ENCODE measurements around the gene TTC9C.
"Not testable (repeated sequence)": the region's sequence is repeated elsewhere in the genome, so short reads cannot be mapped to it uniquely, and the experiment has no call there.

TTC9C gene

GRCh38 chr11:62728171-62728988 lies at the start of gene TTC9C:
Gene TTC9C, plus strand, starts transcription at chr11:62728486. Its CDS starts 363 bp downstream, at chr11:62728849.
- DNase-seq: peak; percentile 77

- peak; percentile 78 for DNase-seq
Measured at GRCh38 chr11:62678770-62679696, 49.3 kb upstream of the TTC9C start, which contains the start of gene UBXN1. Gene UBXN1, minus strand, starts transcription at chr11:62679073. Its CDS starts 150 bp downstream, at chr11:62678923.

GRCh38 chr11:62680825-62681240 lies 47.5 kb upstream of the TTC9C start:
- peak; percentile 41 for DNase-seq

- no peak for DNase-seq
Measured at GRCh38 chr11:62682518-62682917, 45.8 kb upstream of the TTC9C start.

GRCh38 chr11:62687508-62688396 lies 40.5 kb upstream of the TTC9C start:
- no peak for DNase-seq

GRCh38 chr11:62688491-62688890 lies 39.8 kb upstream of the TTC9C start:
- no peak for DNase-seq

GRCh38 chr11:62689421-62690183 lies 38.7 kb upstream of the TTC9C start, which contains the start of gene LRRN4CL:
Gene LRRN4CL, minus strand, starts transcription at chr11:62689530. Its CDS starts 1,022 bp downstream, at chr11:62688508.
- no peak for DNase-seq

GRCh38 chr11:62693624-62694023 lies 34.7 kb upstream of the TTC9C start:
- not testable (repeated sequence) for DNase-seq

GRCh38 chr11:62694455-62695167 lies 33.7 kb upstream of the TTC9C start:
- peak; percentile 42 for DNase-seq

GRCh38 chr11:62702246-62702645 lies 26.0 kb upstream of the TTC9C start:
- no peak for DNase-seq

GRCh38 chr11:62703921-62704320 lies 24.4 kb upstream of the TTC9C start:
- DNase-seq: not testable (repeated sequence)

- peak; percentile 18 for DNase-seq
Measured at GRCh38 chr11:62705413-62705812, 22.9 kb upstream of the TTC9C start.

GRCh38 chr11:62705880-62706849 lies 22.1 kb upstream of the TTC9C start:
- peak; percentile 85 for DNase-seq

- no peak for DNase-seq
Measured at GRCh38 chr11:62706850-62707247, 21.4 kb upstream of the TTC9C start.

GRCh38 chr11:62707277-62707861 lies 20.9 kb upstream of the TTC9C start, which contains the start of the genes BSCL2 and GNG3:
Gene BSCL2, minus strand, starts transcription at chr11:62707424. Its CDS starts 229 bp downstream, at chr11:62707195.
Gene GNG3, plus strand, starts transcription at chr11:62707676. Its CDS starts 620 bp downstream, at chr11:62708296.
- DNase-seq: no peak

GRCh38 chr11:62708392-62708791 lies 19.9 kb upstream of the TTC9C start:
- DNase-seq: no peak

- no peak for DNase-seq
Measured at GRCh38 chr11:62708793-62709192, 19.5 kb upstream of the TTC9C start.

GRCh38 chr11:62709247-62710000 lies 18.9 kb upstream of the TTC9C start:
- peak; percentile 97 for DNase-seq
